Gastroesophageal sphincter (tissue), 3 donors: ENCODE measurements around the gene INTS12.

ENCODE experiments used
- EP300 ChIP-seq: sonication (generic); formaldehyde crosslinking; IDR thresholded peaks from one replicate; pipeline ENCODE4 v1.6.1; 2017; ENCODE audit warnings: antibody characterized with exemption, mild to moderate bottlenecking
- POLR2A ChIP-seq, 2 donors: fragments of 450-650 bp; IDR thresholded peaks; one replicate each; pipeline ENCODE4 v1.6.1; 2017; ENCODE audit warnings: antibody characterized with exemption in 2 of 2, mild to moderate bottlenecking in 2 of 2, moderate library complexity in 1 of 2
- TF ChIP-seq, protein P1 (sequence below), 4 experiments: fragments of 200-600 bp in 2 of 4; fragments of 450-650 bp in 2 of 4; sonication (generic) in 1 of 4; IDR thresholded peaks; one replicate each; pipeline ENCODE4 v1.5.1; 2017 to 2019; ENCODE audit warnings: antibody characterized with exemption in 4 of 4, mild to moderate bottlenecking in 2 of 4, moderate library complexity in 2 of 4

- no peak for TF ChIP-seq POLR2A (IDR thresholded peaks at IDR 0.05)
- TF ChIP-seq, protein P1, sequence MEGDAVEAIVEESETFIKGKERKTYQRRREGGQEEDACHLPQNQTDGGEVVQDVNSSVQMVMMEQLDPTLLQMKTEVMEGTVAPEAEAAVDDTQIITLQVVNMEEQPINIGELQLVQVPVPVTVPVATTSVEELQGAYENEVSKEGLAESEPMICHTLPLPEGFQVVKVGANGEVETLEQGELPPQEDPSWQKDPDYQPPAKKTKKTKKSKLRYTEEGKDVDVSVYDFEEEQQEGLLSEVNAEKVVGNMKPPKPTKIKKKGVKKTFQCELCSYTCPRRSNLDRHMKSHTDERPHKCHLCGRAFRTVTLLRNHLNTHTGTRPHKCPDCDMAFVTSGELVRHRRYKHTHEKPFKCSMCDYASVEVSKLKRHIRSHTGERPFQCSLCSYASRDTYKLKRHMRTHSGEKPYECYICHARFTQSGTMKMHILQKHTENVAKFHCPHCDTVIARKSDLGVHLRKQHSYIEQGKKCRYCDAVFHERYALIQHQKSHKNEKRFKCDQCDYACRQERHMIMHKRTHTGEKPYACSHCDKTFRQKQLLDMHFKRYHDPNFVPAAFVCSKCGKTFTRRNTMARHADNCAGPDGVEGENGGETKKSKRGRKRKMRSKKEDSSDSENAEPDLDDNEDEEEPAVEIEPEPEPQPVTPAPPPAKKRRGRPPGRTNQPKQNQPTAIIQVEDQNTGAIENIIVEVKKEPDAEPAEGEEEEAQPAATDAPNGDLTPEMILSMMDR (IDR thresholded peaks at IDR 0.05), result peak; percentile 33 to 56 (median 36)
- TF ChIP-seq EP300, result no peak
These were observed 7.3 kb upstream of the INTS12 start for GRCh38 chr4:105715692-105716278.
